ENCODE results near the gene SEMA3A. TPM values are rescaled to one million over a fixed set of nuclear protein-coding genes. Genes with fewer than 3 reads are reported as not detected.

SEMA3A gene
- total RNA-seq, 1 experiment from 2014 or later, result 32.2 TPM

GRCh38 chr7:83921941-83922607 lies 272.5 kb downstream of the SEMA3A start (continued):
- no peak for TF ChIP-seq ARID4B (CRISPR knock-in tag; IDR thresholded peaks at IDR 0.05; ENCODE audit: borderline replicate concordance)
- no peak for TF ChIP-seq ZNF425 (CRISPR knock-in tag; conservative IDR thresholded peaks at IDR 0.05)

- Mint-ChIP-seq H3K27ac (no peak overlapping the region), H3K4me3 (no peak overlapping the region), H3K9me3 (peaks cover 8% of the 10 kb centered on the region), H3K27me3 (ENCODE audit: low read depth) (no peaks in the 10 kb centered on the region), H3K36me3 (no peaks in the 10 kb centered on the region), H3K4me1 (peaks cover 8% of the 10 kb centered on the region; the same call in 1 of the 2 replicates)
- no peak for ATAC-seq
- DNase-seq (ENCODE audit: low spot score), result no peak
- TF ChIP-seq ZNF263 (CRISPR knock-in tag; IDR thresholded peaks at IDR 0.05; ENCODE audit: low read depth) (no peak), SMAD4 (CRISPR knock-in tag; IDR thresholded peaks at IDR 0.05) (no peak), ZNF423 (CRISPR knock-in tag; IDR thresholded peaks at IDR 0.05) (no peak), JUN (CRISPR knock-in tag; IDR thresholded peaks at IDR 0.05) (no peak), USF2 (CRISPR knock-in tag; IDR thresholded peaks at IDR 0.05) (no peak), ZNF138 (CRISPR knock-in tag; conservative IDR thresholded peaks at IDR 0.05) (no peak), MYBL2 (CRISPR knock-in tag; IDR thresholded peaks at IDR 0.05) (no peak)
- ChIA-PET CTCF (no interaction called here), POLR2A (no interaction called here)
Observed at GRCh38 chr7:83921271-83921940, 273.2 kb downstream of the SEMA3A start.

GRCh38 chr7:83918142-83918541 lies 276.4 kb downstream of the SEMA3A start:
- peaks cover 12% of the 10 kb centered on the region for H3K9me3 Mint-ChIP-seq
- no peak overlapping the region for H3K27ac Mint-ChIP-seq
- no peaks in the 10 kb centered on the region for H3K36me3 Mint-ChIP-seq
- ChIA-PET CTCF (interaction anchor here (1.0 kb wide), 1 partner anchor 16 kb away, joined by 3 read pairs; no protein-coding TSS in a partner anchor), POLR2A (no interaction called here)
- no peaks in the 10 kb centered on the region for H3K27me3 Mint-ChIP-seq (ENCODE audit: low read depth)
- DNase-seq (ENCODE audit: low spot score), result no peak
- H3K4me1 Mint-ChIP-seq, result peaks cover 8% of the 10 kb centered on the region; the same call in 1 of the 2 replicates
- ATAC-seq, result no peak
- H3K4me3 Mint-ChIP-seq, result no peak overlapping the region
- TF ChIP-seq ZNF219 (CRISPR knock-in tag; IDR thresholded peaks at IDR 0.05; ENCODE audit: borderline replicate concordance) (no peak), STAT6 (CRISPR knock-in tag; conservative IDR thresholded peaks at IDR 0.05; ENCODE audit: low read depth) (no peak), TEAD1 (CRISPR knock-in tag; IDR thresholded peaks at IDR 0.05) (no peak), ELF4 (CRISPR knock-in tag; IDR thresholded peaks at IDR 0.05; ENCODE audit: low read depth) (no peak), SOX15 (CRISPR knock-in tag; IDR thresholded peaks at IDR 0.05) (no peak), ESRRA (CRISPR knock-in tag; IDR thresholded peaks at IDR 0.05; ENCODE audit: borderline replicate concordance) (no peak), ARID4B (CRISPR knock-in tag; IDR thresholded peaks at IDR 0.05; ENCODE audit: borderline replicate concordance) (no peak)
